Spinal cord (tissue), 10 donors: ENCODE measurements around the gene SERPINB1. TPM values are rescaled to one million over a fixed set of nuclear protein-coding genes. Genes with fewer than 3 reads are reported as not detected.
A peak's percentile ranks its signal among the peaks of the same experiment; 100 is the strongest.

Experiments used
- DNase-seq, 6 donors: peaks; one replicate each; pipeline versions ENCODE4 v3.0.0 to v3.0.0-alpha.2; 2013 to 2015; ENCODE audit warnings: low spot score in 6 of 6, low read depth in 4 of 6
- H3K27ac ChIP-seq: one replicate; pipeline ENCODE4 v1.5.1; 2013; ENCODE audit warnings: low read depth, low read length, control low read depth
- H3K27me3 ChIP-seq: one replicate; pipeline ENCODE4 v1.6.1; 2013; ENCODE audit warnings: low read length; ENCODE audit not compliant: control insufficient read depth, insufficient read depth
- H3K36me3 ChIP-seq: one replicate; pipeline ENCODE4 v1.6.1; 2013; ENCODE audit warnings: low read length; ENCODE audit not compliant: control insufficient read depth, insufficient read depth
- H3K4me1 ChIP-seq: one replicate; pipeline ENCODE4 v1.6.1; 2013; ENCODE audit warnings: low read length; ENCODE audit not compliant: control insufficient read depth, insufficient read depth
- H3K4me3 ChIP-seq: one replicate; pipeline ENCODE4 v1.5.1; 2013; ENCODE audit warnings: low read depth, low read length, control low read depth
- H3K9me3 ChIP-seq: one replicate; pipeline ENCODE4 v1.6.1; 2013; ENCODE audit warnings: low read length; ENCODE audit not compliant: control insufficient read depth, insufficient read depth
- WGBS: methylation state at CpG from one replicate; pipeline ENCODE4 v1.1.5; 2013; ENCODE audit warnings: missing lambda C conversion rate; ENCODE audit not compliant: insufficient coverage; 5-methylcytosine and 5-hydroxymethylcytosine counted together
- polyA plus RNA-seq, 2 donors: library from polyadenylated mRNA; unstranded; fragments of 120-200 nt; gene quantifications; one replicate each; pipeline ENCODE4 v1.2.1, GENCODE V29; 2013; ENCODE audit not compliant: insufficient read length in 2 of 2
- total RNA-seq, 2 donors: library from RNA; depleted of rRNA in 1 of 2; stranded (reverse); fragments of 120-200 nt in 1 of 2; fragments of >200 nt in 1 of 2; gene quantifications; one replicate each; pipeline versions ENCODE4 v1.2.3 to v1.2.4, GENCODE V29; 2013 to 2014
- donor health status: healthy.

The SERPINB1 gene
- total and polyA plus RNA-seq, 4 donors: 12.0 to 23.4 (median 15.5) TPM

DNA sequence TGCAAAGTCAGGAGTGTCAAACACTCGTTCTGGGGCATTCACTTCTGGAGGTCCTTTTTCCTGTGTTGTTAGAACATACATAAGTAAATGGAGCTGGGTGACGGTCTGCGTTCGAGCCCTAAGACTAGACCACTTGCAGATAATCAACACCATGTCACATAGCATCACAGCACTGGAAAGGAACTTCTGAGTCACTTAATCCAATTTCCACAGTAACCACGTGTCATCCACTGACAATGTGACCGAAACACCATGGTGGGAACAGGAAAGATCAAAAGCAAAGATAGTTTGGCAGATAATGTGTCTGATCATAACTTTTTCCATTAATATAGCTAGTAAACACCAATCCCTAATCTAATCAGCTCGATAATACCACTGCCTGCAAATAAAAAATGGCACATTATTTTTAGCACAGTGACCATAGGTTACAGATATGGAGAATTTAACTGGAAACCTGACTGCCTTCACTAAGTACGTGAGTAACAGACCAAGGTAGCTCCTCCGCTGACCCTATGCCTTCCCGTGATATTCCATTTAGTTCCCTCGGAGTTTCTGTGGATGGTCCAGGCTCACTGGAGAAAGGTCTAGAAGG, 41.6 kb downstream of the SERPINB1 start:
- DNase-seq: no peak
- WGBS: 96% methylated on average over 4 of the region's 11 CpGs
- Histone ChIP-seq H3K36me3 (peaks cover 10% of the 10 kb centered on the region), H3K4me1 (peaks cover 11% of the 10 kb centered on the region), H3K9me3 (no peaks in the 10 kb centered on the region), H3K27me3 (no peaks in the 10 kb centered on the region), H3K4me3 (no peak overlapping the region), H3K27ac (no peak overlapping the region)

DNA sequence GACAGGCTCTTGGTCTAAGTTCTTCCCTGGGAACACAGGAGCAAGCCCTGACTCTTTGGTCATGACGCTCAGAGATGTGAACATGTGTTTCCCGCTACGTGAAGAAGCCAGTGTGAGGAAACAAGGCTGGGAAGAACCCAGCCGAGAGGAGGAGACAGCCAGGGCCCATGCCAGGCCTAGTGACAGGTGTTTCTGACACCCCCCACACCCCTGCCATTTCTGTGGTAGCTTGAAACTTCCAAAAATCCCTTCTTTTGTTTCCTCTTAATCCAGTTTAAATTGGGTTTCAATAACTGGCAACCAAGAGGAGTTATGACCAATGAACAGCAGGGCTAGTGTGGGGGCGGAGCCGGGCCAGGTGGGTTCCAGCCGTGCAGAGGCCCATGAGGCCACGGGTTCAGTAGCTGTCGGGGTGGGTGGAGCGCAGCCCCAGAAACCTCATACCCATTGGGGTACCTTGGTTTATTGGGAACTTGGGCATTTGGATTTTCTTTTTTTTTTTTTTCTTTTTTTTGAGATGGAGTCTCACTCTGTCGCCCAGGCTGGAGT, 43.0 kb downstream of the SERPINB1 start:
- Histone ChIP-seq H3K27ac (no peak overlapping the region), H3K4me3 (no peak overlapping the region), H3K36me3 (peaks cover 10% of the 10 kb centered on the region), H3K27me3 (no peaks in the 10 kb centered on the region), H3K9me3 (no peaks in the 10 kb centered on the region), H3K4me1 (peaks cover 7% of the 10 kb centered on the region)
- DNase-seq: no peak
- 72% methylated on average over 9 of the region's 11 CpGs for WGBS

GRCh38 chr6:2797564-2798031, 44.1 kb downstream of the SERPINB1 start:
- Histone ChIP-seq H3K27me3 (no peaks in the 10 kb centered on the region), H3K4me1 (peaks cover 15% of the 10 kb centered on the region), H3K36me3 (peaks cover 10% of the 10 kb centered on the region), H3K27ac (no peak overlapping the region), H3K4me3 (no peak overlapping the region), H3K9me3 (no peaks in the 10 kb centered on the region)
- DNase-seq: no peak
- WGBS: 80% methylated on average over 1 of the region's 3 CpGs

- 93% methylated on average over 4 of the region's 6 CpGs for WGBS
- Histone ChIP-seq H3K36me3 (peaks cover 10% of the 10 kb centered on the region), H3K4me3 (no peak overlapping the region), H3K9me3 (no peaks in the 10 kb centered on the region), H3K4me1 (peaks cover 15% of the 10 kb centered on the region), H3K27me3 (no peaks in the 10 kb centered on the region), H3K27ac (no peak overlapping the region)
- DNase-seq: no peak
Observed at GRCh38 chr6:2796861-2797260, 44.8 kb downstream of the SERPINB1 start.

- Histone ChIP-seq H3K36me3 (peaks cover 10% of the 10 kb centered on the region), H3K4me3 (no peak overlapping the region), H3K4me1 (peaks cover 15% of the 10 kb centered on the region), H3K27me3 (no peaks in the 10 kb centered on the region), H3K27ac (no peak overlapping the region), H3K9me3 (no peaks in the 10 kb centered on the region)
- no peak for DNase-seq
- 89% methylated on average over 16 of the region's 16 CpGs for WGBS
Observed at GRCh38 chr6:2795956-2796355, 45.7 kb downstream of the SERPINB1 start.

DNA sequence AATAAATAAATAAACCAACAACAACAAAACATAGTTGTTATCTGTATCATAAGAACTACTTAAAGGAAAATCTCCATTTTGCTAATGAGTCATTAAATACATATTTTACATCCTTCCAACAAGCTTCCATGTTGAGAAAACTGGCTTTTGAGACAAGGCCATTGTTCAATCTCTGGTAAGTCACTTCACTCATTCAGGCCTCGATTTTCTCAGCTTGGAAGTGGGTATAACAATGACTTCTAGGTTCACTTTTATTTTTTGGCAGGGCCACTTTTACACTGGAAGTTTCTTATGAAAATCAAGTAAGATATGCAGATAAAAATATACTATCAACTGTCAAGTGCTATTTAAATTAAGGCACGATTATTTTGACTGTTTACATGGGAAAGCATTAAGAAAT, 46.5 kb downstream of the SERPINB1 start:
- H3K27ac ChIP-seq: no peak overlapping the region
- H3K36me3 ChIP-seq: peaks cover 10% of the 10 kb centered on the region
- H3K9me3 ChIP-seq: no peaks in the 10 kb centered on the region
- H3K4me1 ChIP-seq: peaks cover 15% of the 10 kb centered on the region
- H3K27me3 ChIP-seq: no peaks in the 10 kb centered on the region
- no peak overlapping the region for H3K4me3 ChIP-seq
- 100% methylated on average over 1 of the region's 2 CpGs for WGBS
- DNase-seq: no peak

- H3K36me3 ChIP-seq: peaks cover 10% of the 10 kb centered on the region
- H3K27ac ChIP-seq: no peak overlapping the region
- peaks cover 15% of the 10 kb centered on the region for H3K4me1 ChIP-seq
- no peaks in the 10 kb centered on the region for H3K9me3 ChIP-seq
- H3K27me3 ChIP-seq: no peaks in the 10 kb centered on the region
- no peak for DNase-seq
- H3K4me3 ChIP-seq: no peak overlapping the region
- WGBS: 100% methylated on average over 1 of the region's 5 CpGs
Observed at GRCh38 chr6:2794171-2794730, 47.4 kb downstream of the SERPINB1 start.

GRCh38 chr6:2793534-2794151, 48.0 kb downstream of the SERPINB1 start:
- WGBS: 63% methylated on average over 5 of the region's 9 CpGs
- Histone ChIP-seq H3K27ac (no peak overlapping the region), H3K27me3 (no peaks in the 10 kb centered on the region), H3K4me1 (peaks cover 15% of the 10 kb centered on the region), H3K4me3 (no peak overlapping the region), H3K36me3 (peaks cover 13% of the 10 kb centered on the region), H3K9me3 (no peaks in the 10 kb centered on the region)
- DNase-seq: peak in 3 of 6 donors; percentile 28 to 43 (median 33)

- 90% methylated on average over 16 of the region's 17 CpGs for WGBS
- peaks cover 13% of the 10 kb centered on the region for H3K36me3 ChIP-seq
- H3K27ac ChIP-seq: no peak overlapping the region
- H3K27me3 ChIP-seq: no peaks in the 10 kb centered on the region
- H3K4me1 ChIP-seq: peaks cover 15% of the 10 kb centered on the region
- DNase-seq: peak in 1 of 6 donors; percentile 90
- no peak overlapping the region for H3K4me3 ChIP-seq
- no peaks in the 10 kb centered on the region for H3K9me3 ChIP-seq
Observed at GRCh38 chr6:2792330-2793110, 49.1 kb downstream of the SERPINB1 start.
